ENCODE measurements around the gene APEH. TPM values are rescaled to one million over a fixed set of nuclear protein-coding genes. Genes with fewer than 3 reads are reported as not detected.

APEH gene
- polyA plus RNA-seq, 2 of the 4 experiments (the other 2 are of a cell fraction) = 60.8 to 64.9 TPM

DNA sequence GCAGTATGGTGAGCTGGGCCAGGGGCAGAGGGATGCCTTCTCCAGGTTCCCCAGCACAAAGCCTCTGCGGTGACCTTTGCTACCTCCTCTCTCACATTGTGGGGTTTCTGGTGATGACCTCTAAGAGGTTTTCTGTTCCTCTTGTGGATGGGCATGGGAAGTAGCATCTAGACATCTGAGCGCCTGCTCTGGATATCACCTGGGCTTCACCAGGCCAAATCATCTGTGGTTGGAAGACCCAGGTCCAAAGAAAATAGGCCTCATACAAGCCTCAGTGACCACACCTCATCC, 7.0 kb downstream of the APEH start (continued):
- TF ChIP-seq, protein P1, sequence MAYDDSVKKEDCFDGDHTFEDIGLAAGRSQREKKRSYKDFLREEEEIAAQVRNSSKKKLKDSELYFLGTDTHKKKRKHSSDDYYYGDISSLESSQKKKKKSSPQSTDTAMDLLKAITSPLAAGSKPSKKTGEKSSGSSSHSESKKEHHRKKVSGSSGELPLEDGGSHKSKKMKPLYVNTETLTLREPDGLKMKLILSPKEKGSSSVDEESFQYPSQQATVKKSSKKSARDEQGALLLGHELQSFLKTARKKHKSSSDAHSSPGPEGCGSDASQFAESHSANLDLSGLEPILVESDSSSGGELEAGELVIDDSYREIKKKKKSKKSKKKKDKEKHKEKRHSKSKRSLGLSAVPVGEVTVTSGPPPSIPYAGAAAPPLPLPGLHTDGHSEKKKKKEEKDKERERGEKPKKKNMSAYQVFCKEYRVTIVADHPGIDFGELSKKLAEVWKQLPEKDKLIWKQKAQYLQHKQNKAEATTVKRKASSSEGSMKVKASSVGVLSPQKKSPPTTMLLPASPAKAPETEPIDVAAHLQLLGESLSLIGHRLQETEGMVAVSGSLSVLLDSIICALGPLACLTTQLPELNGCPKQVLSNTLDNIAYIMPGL (CRISPR knock-in tag; IDR thresholded peaks at IDR 0.05; ENCODE audit: borderline replicate concordance) = no peak
- TF ChIP-seq, protein P2, sequence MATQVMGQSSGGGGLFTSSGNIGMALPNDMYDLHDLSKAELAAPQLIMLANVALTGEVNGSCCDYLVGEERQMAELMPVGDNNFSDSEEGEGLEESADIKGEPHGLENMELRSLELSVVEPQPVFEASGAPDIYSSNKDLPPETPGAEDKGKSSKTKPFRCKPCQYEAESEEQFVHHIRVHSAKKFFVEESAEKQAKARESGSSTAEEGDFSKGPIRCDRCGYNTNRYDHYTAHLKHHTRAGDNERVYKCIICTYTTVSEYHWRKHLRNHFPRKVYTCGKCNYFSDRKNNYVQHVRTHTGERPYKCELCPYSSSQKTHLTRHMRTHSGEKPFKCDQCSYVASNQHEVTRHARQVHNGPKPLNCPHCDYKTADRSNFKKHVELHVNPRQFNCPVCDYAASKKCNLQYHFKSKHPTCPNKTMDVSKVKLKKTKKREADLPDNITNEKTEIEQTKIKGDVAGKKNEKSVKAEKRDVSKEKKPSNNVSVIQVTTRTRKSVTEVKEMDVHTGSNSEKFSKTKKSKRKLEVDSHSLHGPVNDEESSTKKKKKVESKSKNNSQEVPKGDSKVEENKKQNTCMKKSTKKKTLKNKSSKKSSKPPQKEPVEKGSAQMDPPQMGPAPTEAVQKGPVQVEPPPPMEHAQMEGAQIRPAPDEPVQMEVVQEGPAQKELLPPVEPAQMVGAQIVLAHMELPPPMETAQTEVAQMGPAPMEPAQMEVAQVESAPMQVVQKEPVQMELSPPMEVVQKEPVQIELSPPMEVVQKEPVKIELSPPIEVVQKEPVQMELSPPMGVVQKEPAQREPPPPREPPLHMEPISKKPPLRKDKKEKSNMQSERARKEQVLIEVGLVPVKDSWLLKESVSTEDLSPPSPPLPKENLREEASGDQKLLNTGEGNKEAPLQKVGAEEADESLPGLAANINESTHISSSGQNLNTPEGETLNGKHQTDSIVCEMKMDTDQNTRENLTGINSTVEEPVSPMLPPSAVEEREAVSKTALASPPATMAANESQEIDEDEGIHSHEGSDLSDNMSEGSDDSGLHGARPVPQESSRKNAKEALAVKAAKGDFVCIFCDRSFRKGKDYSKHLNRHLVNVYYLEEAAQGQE (IDR thresholded peaks at IDR 0.05) = no peak

DNA sequence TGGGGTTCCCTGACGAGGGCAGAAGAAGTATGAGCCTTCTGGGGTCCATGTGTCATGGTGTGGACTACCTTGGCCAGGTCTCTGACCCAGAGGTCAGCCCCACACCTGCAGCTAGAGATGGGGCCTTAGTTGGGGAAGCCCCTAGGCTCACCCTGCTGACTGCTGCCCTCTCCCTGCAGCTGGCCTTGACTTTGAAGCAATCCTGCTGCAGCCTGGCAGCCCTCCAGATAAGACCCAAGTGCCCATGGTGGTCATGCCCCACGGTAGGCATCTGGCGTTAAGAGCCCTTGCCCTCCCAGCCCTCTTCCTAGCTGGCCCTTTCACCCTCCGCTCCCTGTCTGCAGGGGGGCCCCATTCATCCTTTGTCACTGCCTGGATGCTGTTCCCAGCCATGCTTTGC, 7.4 kb downstream of the APEH start:
- no peak overlapping the region for H3K4me3 ChIP-seq
- H3K9me3 ChIP-seq = no peaks in the 10 kb centered on the region
- ChIA-PET POLR2A (no interaction called here), CTCF (interaction anchor here (1.0 to 2.1 kb wide), 3 partner anchors 10 to 142 kb away, joined by 4 to 10 read pairs (median 6); no protein-coding TSS in a partner anchor)
- DNase-seq (ENCODE audit: low read depth in 1 of 2, low spot score in 1 of 2) (no peak), FAIRE-seq (no peak), ATAC-seq (no peak)
- H3K27ac ChIP-seq = no peak overlapping the region
- 94% methylated on average over 4 of the region's 4 CpGs for WGBS (ENCODE audit: missing lambda C conversion rate)
- TF ChIP-seq FOSB (CRISPR knock-in tag; IDR thresholded peaks at IDR 0.05) (no peak), RNF2 (IDR thresholded peaks at IDR 0.05; ENCODE audit: borderline replicate concordance, low read depth) (no peak), RCOR1 (IDR thresholded peaks at IDR 0.05; ENCODE audit: low read depth, low read length) (no peak), CBX8 (IDR thresholded peaks at IDR 0.05) (no peak), FOSL2 (IDR thresholded peaks at IDR 0.05) (no peak), FOSL2 (CRISPR knock-in tag; IDR thresholded peaks at IDR 0.05) (no peak), HOXB13 (CRISPR knock-in tag; IDR thresholded peaks at IDR 0.05; ENCODE audit: low read depth) (no peak), EP300 (IDR thresholded peaks at IDR 0.05) (no peak), KDM5A (IDR thresholded peaks at IDR 0.05) (no peak), HOXA7 (CRISPR knock-in tag; IDR thresholded peaks at IDR 0.05) (no peak), ZFP36 (IDR thresholded peaks at IDR 0.05; ENCODE audit: borderline replicate concordance, partially characterized antibody) (no peak), CBX2 (IDR thresholded peaks at IDR 0.05; ENCODE audit: borderline replicate concordance, low read depth) (no peak)
- TF ChIP-seq, protein P3, sequence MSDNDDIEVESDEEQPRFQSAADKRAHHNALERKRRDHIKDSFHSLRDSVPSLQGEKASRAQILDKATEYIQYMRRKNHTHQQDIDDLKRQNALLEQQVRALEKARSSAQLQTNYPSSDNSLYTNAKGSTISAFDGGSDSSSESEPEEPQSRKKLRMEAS (IDR thresholded peaks at IDR 0.05) = no peak
- TF ChIP-seq, protein P4, sequence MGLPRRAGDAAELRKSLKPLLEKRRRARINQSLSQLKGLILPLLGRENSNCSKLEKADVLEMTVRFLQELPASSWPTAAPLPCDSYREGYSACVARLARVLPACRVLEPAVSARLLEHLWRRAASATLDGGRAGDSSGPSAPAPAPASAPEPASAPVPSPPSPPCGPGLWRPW (IDR thresholded peaks at IDR 0.05) = no peak
- no peaks in the 10 kb centered on the region for H3K4me1 ChIP-seq
- H3K4me2 ChIP-seq = no peak overlapping the region

DNA sequence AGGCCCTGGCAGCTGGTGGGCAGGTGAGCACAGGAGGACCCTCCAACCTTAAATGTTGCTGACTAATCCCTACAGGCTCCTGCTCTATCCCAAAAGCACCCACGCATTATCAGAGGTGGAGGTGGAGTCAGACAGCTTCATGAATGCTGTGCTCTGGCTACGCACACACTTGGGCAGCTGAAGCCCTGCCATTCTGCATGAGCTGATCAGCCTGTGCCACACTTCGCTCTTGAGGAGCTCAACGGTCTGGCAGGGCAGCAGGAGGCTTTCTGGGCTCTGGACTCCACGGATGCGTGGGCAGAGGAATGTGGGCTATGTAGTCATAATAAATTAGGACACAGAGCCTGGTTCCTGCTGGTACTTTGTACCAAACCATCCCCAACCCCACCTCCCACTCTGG, 9.0 kb downstream of the APEH start:
- Histone ChIP-seq H3K27ac (no peak overlapping the region), H3K4me1 (no peaks in the 10 kb centered on the region), H3K9me3 (no peaks in the 10 kb centered on the region), H3K4me3 (no peak overlapping the region), H3K4me2 (no peak overlapping the region)
- CTCF ChIA-PET = interaction anchor here (1.4 to 2.1 kb wide), 2 partner anchors 12 to 144 kb away, joined by 6 to 10 read pairs; no protein-coding TSS in a partner anchor
- TF ChIP-seq CHD2 (IDR thresholded peaks at IDR 0.05; ENCODE audit: low read length, partially characterized antibody) (no peak), EHF (CRISPR knock-in tag; IDR thresholded peaks at IDR 0.05) (no peak), MAFK (IDR thresholded peaks at IDR 0.05; ENCODE audit: partially characterized antibody) (no peak), CHD4 (IDR thresholded peaks at IDR 0.05; ENCODE audit: borderline replicate concordance) (no peak), NPAS2 (CRISPR knock-in tag; IDR thresholded peaks at IDR 0.05; ENCODE audit: borderline replicate concordance) (no peak), HOXB5 (CRISPR knock-in tag; IDR thresholded peaks at IDR 0.05) (no peak), ESRRA (IDR thresholded peaks at IDR 0.05; ENCODE audit: borderline replicate concordance, low read length) (no peak), MYC (IDR thresholded peaks at IDR 0.05; ENCODE audit: borderline replicate concordance, low read length) (no peak), EP300 (IDR thresholded peaks at IDR 0.05) (no peak), ZNF302 (CRISPR knock-in tag; IDR thresholded peaks at IDR 0.05) (no peak), RCOR1 (IDR thresholded peaks at IDR 0.05; ENCODE audit: low read depth, low read length) (no peak), HOXA7 (CRISPR knock-in tag; IDR thresholded peaks at IDR 0.05) (no peak), RNF2 (IDR thresholded peaks at IDR 0.05; ENCODE audit: borderline replicate concordance, low read depth) (no peak), HEYL (CRISPR knock-in tag; IDR thresholded peaks at IDR 0.05) (no peak)
- TF ChIP-seq, protein P5, sequence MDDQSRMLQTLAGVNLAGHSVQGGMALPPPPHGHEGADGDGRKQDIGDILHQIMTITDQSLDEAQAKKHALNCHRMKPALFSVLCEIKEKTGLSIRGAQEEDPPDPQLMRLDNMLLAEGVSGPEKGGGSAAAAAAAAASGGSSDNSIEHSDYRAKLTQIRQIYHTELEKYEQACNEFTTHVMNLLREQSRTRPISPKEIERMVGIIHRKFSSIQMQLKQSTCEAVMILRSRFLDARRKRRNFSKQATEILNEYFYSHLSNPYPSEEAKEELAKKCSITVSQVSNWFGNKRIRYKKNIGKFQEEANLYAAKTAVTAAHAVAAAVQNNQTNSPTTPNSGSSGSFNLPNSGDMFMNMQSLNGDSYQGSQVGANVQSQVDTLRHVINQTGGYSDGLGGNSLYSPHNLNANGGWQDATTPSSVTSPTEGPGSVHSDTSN (IDR thresholded peaks at IDR 0.05) = no peak
- TF ChIP-seq, protein P6, sequence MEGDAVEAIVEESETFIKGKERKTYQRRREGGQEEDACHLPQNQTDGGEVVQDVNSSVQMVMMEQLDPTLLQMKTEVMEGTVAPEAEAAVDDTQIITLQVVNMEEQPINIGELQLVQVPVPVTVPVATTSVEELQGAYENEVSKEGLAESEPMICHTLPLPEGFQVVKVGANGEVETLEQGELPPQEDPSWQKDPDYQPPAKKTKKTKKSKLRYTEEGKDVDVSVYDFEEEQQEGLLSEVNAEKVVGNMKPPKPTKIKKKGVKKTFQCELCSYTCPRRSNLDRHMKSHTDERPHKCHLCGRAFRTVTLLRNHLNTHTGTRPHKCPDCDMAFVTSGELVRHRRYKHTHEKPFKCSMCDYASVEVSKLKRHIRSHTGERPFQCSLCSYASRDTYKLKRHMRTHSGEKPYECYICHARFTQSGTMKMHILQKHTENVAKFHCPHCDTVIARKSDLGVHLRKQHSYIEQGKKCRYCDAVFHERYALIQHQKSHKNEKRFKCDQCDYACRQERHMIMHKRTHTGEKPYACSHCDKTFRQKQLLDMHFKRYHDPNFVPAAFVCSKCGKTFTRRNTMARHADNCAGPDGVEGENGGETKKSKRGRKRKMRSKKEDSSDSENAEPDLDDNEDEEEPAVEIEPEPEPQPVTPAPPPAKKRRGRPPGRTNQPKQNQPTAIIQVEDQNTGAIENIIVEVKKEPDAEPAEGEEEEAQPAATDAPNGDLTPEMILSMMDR (IDR thresholded peaks at IDR 0.05) = no peak
- DNase-seq (ENCODE audit: low read depth in 1 of 2, low spot score in 1 of 2) = no peak
- POLR2A ChIA-PET = no interaction called here
- FAIRE-seq = no peak
- WGBS (ENCODE audit: missing lambda C conversion rate) = 100% methylated on average over 5 of the region's 6 CpGs
- no peak for ATAC-seq

Data from A549 (cell line).